ENCODE results near the gene CDH11. TPM values are rescaled to one million over a fixed set of nuclear protein-coding genes. Genes with fewer than 3 reads are reported as not detected.

CDH11 gene
- total and polyA plus RNA-seq, 10 donors = 4.3 to 721 (median 305) TPM

GRCh38 chr16:64981568-64982281 is 140.1 kb downstream of the CDH11 start:
- TF ChIP-seq POLR2AphosphoS5 (IDR thresholded peaks at IDR 0.05) = no peak
- TF ChIP-seq, protein P1, sequence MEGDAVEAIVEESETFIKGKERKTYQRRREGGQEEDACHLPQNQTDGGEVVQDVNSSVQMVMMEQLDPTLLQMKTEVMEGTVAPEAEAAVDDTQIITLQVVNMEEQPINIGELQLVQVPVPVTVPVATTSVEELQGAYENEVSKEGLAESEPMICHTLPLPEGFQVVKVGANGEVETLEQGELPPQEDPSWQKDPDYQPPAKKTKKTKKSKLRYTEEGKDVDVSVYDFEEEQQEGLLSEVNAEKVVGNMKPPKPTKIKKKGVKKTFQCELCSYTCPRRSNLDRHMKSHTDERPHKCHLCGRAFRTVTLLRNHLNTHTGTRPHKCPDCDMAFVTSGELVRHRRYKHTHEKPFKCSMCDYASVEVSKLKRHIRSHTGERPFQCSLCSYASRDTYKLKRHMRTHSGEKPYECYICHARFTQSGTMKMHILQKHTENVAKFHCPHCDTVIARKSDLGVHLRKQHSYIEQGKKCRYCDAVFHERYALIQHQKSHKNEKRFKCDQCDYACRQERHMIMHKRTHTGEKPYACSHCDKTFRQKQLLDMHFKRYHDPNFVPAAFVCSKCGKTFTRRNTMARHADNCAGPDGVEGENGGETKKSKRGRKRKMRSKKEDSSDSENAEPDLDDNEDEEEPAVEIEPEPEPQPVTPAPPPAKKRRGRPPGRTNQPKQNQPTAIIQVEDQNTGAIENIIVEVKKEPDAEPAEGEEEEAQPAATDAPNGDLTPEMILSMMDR (IDR thresholded peaks at IDR 0.05 in 8 of 11, conservative IDR thresholded peaks at IDR 0.05 in 3 of 11) = no peak
- no peak for TF ChIP-seq POLR2A (IDR thresholded peaks at IDR 0.05)
- peaks cover 0 to 51% (median 2%) of the 10 kb centered on the region in 6 donors for H3K36me3 ChIP-seq
- no peaks in the 10 kb centered on the region for H3K27me3 ChIP-seq (replicated peaks in 1 of 7)
- H3K4me1 ChIP-seq = peaks cover 0 to 8% (median 0%) of the 10 kb centered on the region in 6 donors
- no peak overlapping the region for H3K4me3 ChIP-seq
- intact Hi-C loops (cut with DNase I; ENCODE audit: low total_unique reads) = no loop called here
- no peak overlapping the region for H3K27ac ChIP-seq
- WGBS, 5 donors = 69 to 80% (median 74%) methylated on average over 11 of the region's 11 CpGs
- no peaks in the 10 kb centered on the region for H3K9me3 ChIP-seq
- no peak for DNase-seq

DNA sequence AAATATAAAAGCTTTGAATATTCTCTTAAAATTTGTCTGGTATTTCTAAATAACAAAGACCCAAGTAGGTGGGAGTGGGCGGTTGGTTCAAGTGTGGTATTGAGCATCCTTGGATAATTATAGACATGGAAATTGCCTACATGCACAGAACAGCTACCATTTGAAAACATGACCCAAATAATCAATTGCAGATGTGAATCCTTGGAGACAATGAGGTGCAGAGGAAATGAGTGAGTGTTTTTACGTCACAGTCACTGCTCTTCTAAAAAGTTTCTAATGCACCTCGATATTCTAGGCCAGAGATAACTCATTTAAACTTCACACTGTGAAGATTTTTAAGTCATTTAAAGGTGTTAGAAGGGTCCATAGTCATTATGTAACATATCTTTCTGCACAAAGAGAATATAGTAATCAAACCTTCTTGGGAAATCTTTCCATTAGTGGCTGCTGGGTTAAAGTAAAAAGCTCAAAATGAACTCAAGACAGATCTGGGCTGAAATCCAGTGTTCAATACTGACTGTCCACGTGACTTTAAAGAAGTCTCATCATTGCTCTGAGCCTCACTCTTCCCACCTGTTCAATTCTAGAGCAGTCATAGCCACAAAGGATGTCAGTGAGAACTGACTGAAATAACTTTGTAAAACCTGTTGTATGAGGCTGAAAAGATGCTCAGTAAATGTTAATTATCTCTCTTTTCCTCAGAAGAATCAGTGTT is 144.5 kb downstream of the CDH11 start:
- intact Hi-C loops (cut with DNase I; ENCODE audit: low total_unique reads) = no loop called here
- H3K36me3 ChIP-seq = peaks cover 0 to 37% (median 0%) of the 10 kb centered on the region in 6 donors
- no peak for DNase-seq
- peaks cover 0 to 5% (median 0%) of the 10 kb centered on the region in 8 donors for H3K9me3 ChIP-seq
- H3K27ac ChIP-seq = no peak overlapping the region
- TF ChIP-seq, protein P1 (IDR thresholded peaks at IDR 0.05 in 8 of 11, conservative IDR thresholded peaks at IDR 0.05 in 3 of 11) = no peak
- TF ChIP-seq POLR2AphosphoS5 (IDR thresholded peaks at IDR 0.05) (no peak), POLR2A (IDR thresholded peaks at IDR 0.05) (no peak)
- no peak overlapping the region for H3K4me3 ChIP-seq
- H3K4me1 ChIP-seq = peaks cover 0 to 4% (median 0%) of the 10 kb centered on the region in 6 donors
- WGBS, 5 donors = 65 to 79% (median 71%) methylated on average over 4 of the region's 4 CpGs
- no peaks in the 10 kb centered on the region for H3K27me3 ChIP-seq (replicated peaks in 1 of 7)

DNA sequence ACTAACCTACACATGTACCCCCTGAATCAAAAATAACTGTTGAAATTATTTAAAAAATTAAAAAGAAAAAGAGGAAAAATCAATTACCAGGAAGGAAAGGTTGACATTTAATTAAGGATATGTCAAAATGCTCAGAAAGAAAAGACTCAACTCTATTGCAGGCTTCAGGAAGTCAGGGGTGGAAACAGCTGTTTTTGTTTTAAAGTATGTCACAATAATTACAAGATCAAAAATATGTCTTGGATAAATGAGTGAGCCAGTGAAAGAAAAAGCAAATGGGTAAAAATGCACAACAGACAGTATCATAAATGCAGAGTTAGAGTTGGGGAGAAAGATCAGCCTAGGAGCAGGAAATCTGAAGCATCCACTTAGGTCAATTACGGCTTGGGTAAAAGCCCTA is 146.0 kb downstream of the CDH11 start:
- Histone ChIP-seq H3K4me1 (peaks cover 0 to 4% (median 0%) of the 10 kb centered on the region in 6 donors), H3K4me3 (no peak overlapping the region), H3K27ac (no peak overlapping the region), H3K27me3 (replicated peaks in 1 of 7) (no peaks in the 10 kb centered on the region), H3K36me3 (peaks cover 0 to 37% (median 6%) of the 10 kb centered on the region in 6 donors), H3K9me3 (peaks cover 0 to 5% (median 0%) of the 10 kb centered on the region in 8 donors)
- DNase-seq = no peak
- TF ChIP-seq, protein P1 (IDR thresholded peaks at IDR 0.05 in 8 of 11, conservative IDR thresholded peaks at IDR 0.05 in 3 of 11) = no peak
- TF ChIP-seq POLR2A (IDR thresholded peaks at IDR 0.05) (no peak), POLR2AphosphoS5 (IDR thresholded peaks at IDR 0.05) (no peak)
- intact Hi-C loops (cut with DNase I; ENCODE audit: low total_unique reads) = no loop called here
- WGBS, 5 donors = 68 to 84% (median 74%) methylated on average over 1 of the region's 1 CpG

GRCh38 chr16:64974381-64974780 is 147.5 kb downstream of the CDH11 start:
- intact Hi-C loops (cut with DNase I; ENCODE audit: low total_unique reads) = no loop called here
- no peak for DNase-seq
- 93 to 97% (median 95%) methylated on average over 2 of the region's 2 CpGs for WGBS, 5 donors

More at GRCh38 chr16:64974381-64974780, 147.5 kb downstream of the CDH11 start:
- TF ChIP-seq POLR2A (IDR thresholded peaks at IDR 0.05) (no peak), POLR2AphosphoS5 (IDR thresholded peaks at IDR 0.05) (no peak)
- TF ChIP-seq, protein P1 (IDR thresholded peaks at IDR 0.05 in 8 of 11, conservative IDR thresholded peaks at IDR 0.05 in 3 of 11) = no peak
- H3K27ac ChIP-seq = no peak overlapping the region
- H3K4me3 ChIP-seq = no peak overlapping the region
- H3K9me3 ChIP-seq = peaks cover 0 to 5% (median 0%) of the 10 kb centered on the region in 8 donors
- H3K36me3 ChIP-seq = peaks cover 0 to 37% (median 6%) of the 10 kb centered on the region in 6 donors
- H3K27me3 ChIP-seq (replicated peaks in 1 of 7) = no peaks in the 10 kb centered on the region
- peaks cover 0 to 4% (median 0%) of the 10 kb centered on the region in 6 donors for H3K4me1 ChIP-seq

Data from spleen (tissue), 11 donors.